Transverse colon (tissue), 4 donors: ENCODE measurements around the gene RNLS. TPM values are rescaled to one million over a fixed set of nuclear protein-coding genes. Genes with fewer than 3 reads are reported as not detected.

Experiments used
- DNase-seq: peaks from one replicate; pipeline ENCODE4 v3.0.0-alpha.2; 2019
- H3K27ac ChIP-seq, 4 donors: fragments of 200-600 bp; sonication (generic); 2 replicates each; pipeline ENCODE4 v1.5.1; 2016 to 2018; ENCODE audit warnings: inconsistent platforms in 4 of 4
- H3K27me3 ChIP-seq: fragments of 200-600 bp; sonication (generic); 2 replicates; pipeline ENCODE4 v1.5.1; 2017; ENCODE audit warnings: inconsistent platforms
- H3K36me3 ChIP-seq, 4 donors: fragments of 200-600 bp; sonication (generic); 2 replicates each; pipeline ENCODE4 v1.5.1; 2017 to 2019; ENCODE audit warnings: inconsistent platforms in 4 of 4
- H3K4me1 ChIP-seq, 4 donors: fragments of 200-600 bp; sonication (generic); 2 replicates each; pipeline ENCODE4 v1.5.1; 2017 to 2020; ENCODE audit warnings: inconsistent platforms in 4 of 4
- H3K4me3 ChIP-seq, 4 donors: fragments of 200-600 bp; sonication (generic); 1 replicate in 1 of 4; 2 replicates in 3 of 4; pipeline versions ENCODE4 v1.5.1 to v1.6.1; 2017 to 2019; ENCODE audit warnings: inconsistent platforms in 4 of 4
- H3K9me3 ChIP-seq, 2 donors: fragments of 200-600 bp; sonication (generic); 2 replicates each; pipeline ENCODE4 v1.5.1; 2017 to 2019; ENCODE audit warnings: inconsistent platforms in 2 of 2
- EP300 ChIP-seq: sonication (generic); formaldehyde crosslinking; IDR thresholded peaks from one replicate; pipeline ENCODE4 v1.6.1; 2017; ENCODE audit warnings: antibody characterized with exemption, low read depth
- POLR2A ChIP-seq: fragments of 450-650 bp; IDR thresholded peaks from one replicate; pipeline ENCODE4 v1.6.1; 2016; ENCODE audit warnings: antibody characterized with exemption, mild to moderate bottlenecking, moderate library complexity
- POLR2AphosphoS5 ChIP-seq, 3 donors: sonication (generic); formaldehyde crosslinking; IDR thresholded peaks; one replicate each; pipeline ENCODE4 v1.6.1; 2016; ENCODE audit warnings: antibody characterized with exemption in 3 of 3
- WGBS, 2 donors: methylation state at CpG; one replicate each; pipeline ENCODE4 v1.1.5; 2018; ENCODE audit warnings: low coverage in 1 of 2; 5-methylcytosine and 5-hydroxymethylcytosine counted together
- in situ Hi-C, 4 donors: fragments of 200-750 bp; cut with MboI; loops; one replicate each; pipeline versions ENCODE4 v1.15.0 to v1.15.1; 2017; ENCODE audit warnings: low sequenced_read_pairs in 3 of 4, low pct_ligation_motif_present in 1 of 4, low pct_unique_long_range_greater_than_20kb in 1 of 4
- intact Hi-C: fragments of 100-400 bp; cut with DNase I; formaldehyde crosslinking; loops from one replicate; pipeline ENCODE4 v1.15.1; 2023; ENCODE audit warnings: low total_unique reads
- total RNA-seq, 4 donors: library from RNA; depleted of rRNA; stranded (reverse); fragments of >200 nt; gene quantifications; one replicate each; pipeline ENCODE4 v1.1.0, GENCODE V29; 2016
- TF ChIP-seq, protein P1 (sequence below), 5 experiments: fragments of 200-600 bp in 3 of 5; fragments of 450-650 bp in 2 of 5; sonication (generic) in 3 of 5; IDR thresholded peaks; 1 replicate in 2 of 5; 2 replicates in 3 of 5; pipeline ENCODE4 v1.5.1; 2016 to 2017; ENCODE audit warnings: antibody characterized with exemption in 5 of 5, inconsistent platforms in 3 of 5, mild to moderate bottlenecking in 2 of 5, moderate library complexity in 1 of 5

The RNLS gene
- total RNA-seq, 4 donors from 2014 or later, result 2.4 to 78.2 (median 28.9) TPM

- Histone ChIP-seq H3K27ac (no peak overlapping the region), H3K27me3 (no peaks in the 10 kb centered on the region), H3K9me3 (no peaks in the 10 kb centered on the region), H3K4me3 (no peak overlapping the region), H3K4me1 (peaks cover 0 to 4% (median 0%) of the 10 kb centered on the region in 4 donors), H3K36me3 (no peaks in the 10 kb centered on the region)
- TF ChIP-seq, protein P1, sequence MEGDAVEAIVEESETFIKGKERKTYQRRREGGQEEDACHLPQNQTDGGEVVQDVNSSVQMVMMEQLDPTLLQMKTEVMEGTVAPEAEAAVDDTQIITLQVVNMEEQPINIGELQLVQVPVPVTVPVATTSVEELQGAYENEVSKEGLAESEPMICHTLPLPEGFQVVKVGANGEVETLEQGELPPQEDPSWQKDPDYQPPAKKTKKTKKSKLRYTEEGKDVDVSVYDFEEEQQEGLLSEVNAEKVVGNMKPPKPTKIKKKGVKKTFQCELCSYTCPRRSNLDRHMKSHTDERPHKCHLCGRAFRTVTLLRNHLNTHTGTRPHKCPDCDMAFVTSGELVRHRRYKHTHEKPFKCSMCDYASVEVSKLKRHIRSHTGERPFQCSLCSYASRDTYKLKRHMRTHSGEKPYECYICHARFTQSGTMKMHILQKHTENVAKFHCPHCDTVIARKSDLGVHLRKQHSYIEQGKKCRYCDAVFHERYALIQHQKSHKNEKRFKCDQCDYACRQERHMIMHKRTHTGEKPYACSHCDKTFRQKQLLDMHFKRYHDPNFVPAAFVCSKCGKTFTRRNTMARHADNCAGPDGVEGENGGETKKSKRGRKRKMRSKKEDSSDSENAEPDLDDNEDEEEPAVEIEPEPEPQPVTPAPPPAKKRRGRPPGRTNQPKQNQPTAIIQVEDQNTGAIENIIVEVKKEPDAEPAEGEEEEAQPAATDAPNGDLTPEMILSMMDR (IDR thresholded peaks at IDR 0.05), result no peak
- TF ChIP-seq EP300 (no peak), POLR2AphosphoS5 (IDR thresholded peaks at IDR 0.05) (no peak), POLR2A (no peak)
- 65 to 100% methylated on average over 1 of the region's 1 CpG for WGBS, 2 donors
- intact Hi-C loops (no loop called here), in situ Hi-C loops (no loop called here)
- DNase-seq, result no peak
Observed at GRCh38 chr10:88254091-88254490, 329.0 kb downstream of the RNLS start.

DNA sequence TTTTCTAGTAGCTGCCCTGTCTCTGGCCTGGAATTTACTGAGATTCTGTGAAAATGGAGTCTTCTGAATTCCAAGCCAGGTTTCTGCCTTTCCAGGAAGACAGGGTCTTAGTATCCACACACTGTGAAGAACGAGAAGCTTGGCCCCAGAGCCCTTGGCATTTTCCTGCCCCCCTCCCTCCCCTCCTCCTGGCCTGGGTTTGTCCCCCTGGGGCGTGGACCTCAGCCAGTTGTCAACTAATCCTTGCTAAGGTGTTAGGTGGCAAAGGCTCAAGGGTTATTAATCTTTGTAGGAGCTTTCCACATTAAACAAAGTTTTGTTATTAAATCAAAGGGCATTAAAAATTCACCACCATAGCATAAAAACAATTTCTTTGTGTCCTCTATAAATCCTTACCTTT lies 329.5 kb downstream of the RNLS start:
- Histone ChIP-seq H3K36me3 (no peaks in the 10 kb centered on the region), H3K4me1 (peaks cover 0 to 4% (median 0%) of the 10 kb centered on the region in 4 donors), H3K27ac (no peak overlapping the region), H3K9me3 (no peaks in the 10 kb centered on the region), H3K27me3 (no peaks in the 10 kb centered on the region), H3K4me3 (no peak overlapping the region)
- intact Hi-C loops, result no loop called here
- in situ Hi-C loops, result no loop called here
- DNase-seq, result no peak
- WGBS, 2 donors, result 66% methylated on average over 2 of the region's 2 CpGs; no CpG with 5 or more reads in 1 of the 2 donors
- TF ChIP-seq EP300 (no peak), POLR2A (no peak), POLR2AphosphoS5 (IDR thresholded peaks at IDR 0.05) (no peak)
- TF ChIP-seq, protein P1 (IDR thresholded peaks at IDR 0.05), result no peak

DNA sequence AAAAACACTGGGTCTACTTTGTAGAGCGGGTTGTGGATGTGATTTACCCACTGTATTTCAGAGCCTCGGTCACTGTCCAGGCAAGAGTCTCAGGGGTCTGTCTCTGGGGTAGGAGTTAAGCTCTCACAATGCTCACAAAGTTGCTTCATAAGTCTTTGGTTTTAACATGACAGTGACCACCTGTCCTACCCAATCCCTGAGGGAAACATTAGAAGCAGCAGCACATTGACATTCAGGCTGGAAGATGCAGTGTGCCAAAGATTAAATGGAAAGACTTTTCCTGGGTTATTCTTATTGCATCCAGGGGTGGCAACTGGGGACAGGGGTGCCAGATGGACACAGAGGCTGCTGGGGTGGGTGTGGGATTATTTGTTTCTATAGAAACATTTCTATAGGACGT lies 330.0 kb downstream of the RNLS start:
- TF ChIP-seq EP300 (no peak), POLR2A (no peak)
- TF ChIP-seq, protein P1 (IDR thresholded peaks at IDR 0.05), result no peak
- in situ Hi-C loops (no loop called here), intact Hi-C loops (no loop called here)
- no peaks in the 10 kb centered on the region for H3K27me3 ChIP-seq
- no peak for DNase-seq
- 87 to 90% methylated on average over 3 of the region's 3 CpGs for WGBS, 2 donors
- H3K27ac ChIP-seq, result no peak overlapping the region
- no peaks in the 10 kb centered on the region for H3K36me3 ChIP-seq
- H3K9me3 ChIP-seq, result no peaks in the 10 kb centered on the region
- H3K4me3 ChIP-seq, result no peak overlapping the region
- H3K4me1 ChIP-seq, result peaks cover 0 to 4% (median 0%) of the 10 kb centered on the region in 4 donors

DNA sequence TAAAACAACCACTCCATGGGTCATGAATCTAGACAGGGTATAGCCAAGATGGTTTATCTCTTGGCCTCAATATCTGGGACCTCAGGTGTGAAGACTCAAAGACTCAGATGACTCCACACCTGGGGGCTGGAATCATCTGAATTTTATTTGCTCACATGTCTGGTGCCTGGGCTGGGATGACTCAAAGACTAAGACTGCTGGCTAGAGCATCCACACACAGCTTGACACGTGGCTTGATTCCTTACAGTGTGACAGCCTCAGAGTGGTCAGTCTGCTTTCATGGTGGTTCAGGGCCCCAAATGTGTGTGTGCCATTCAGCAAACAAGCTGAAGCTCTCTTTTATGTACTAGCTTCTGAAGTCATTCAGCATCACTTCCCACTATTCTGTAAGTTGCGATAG lies 333.7 kb downstream of the RNLS start:
- Histone ChIP-seq H3K4me3 (no peak overlapping the region), H3K4me1 (peaks cover 0 to 16% (median 8%) of the 10 kb centered on the region in 4 donors), H3K27me3 (no peaks in the 10 kb centered on the region), H3K9me3 (no peaks in the 10 kb centered on the region), H3K27ac (no peak overlapping the region), H3K36me3 (no peaks in the 10 kb centered on the region)
- TF ChIP-seq POLR2A, result no peak
- TF ChIP-seq POLR2AphosphoS5 (IDR thresholded peaks at IDR 0.05), result no peak
- TF ChIP-seq, protein P1 (IDR thresholded peaks at IDR 0.05), result no peak
- no peak for TF ChIP-seq EP300
- no peak for DNase-seq
- intact Hi-C loops, result no loop called here
- in situ Hi-C loops, result no loop called here
- WGBS, 2 donors, result 87% methylated on average over 2 of the region's 2 CpGs; no CpG with 5 or more reads in 1 of the 2 donors
